ENCODE measurements around the gene KIF6.
"Not testable (repeated sequence)": the region's sequence is repeated elsewhere in the genome, so short reads cannot be mapped to it uniquely, and the experiment has no call there.

KIF6 gene

GRCh38 chr6:39696986-39697788 lies 28.0 kb downstream of the KIF6 start:
- ATAC-seq (replicated peaks) (no peak), DNase-seq (no peak)
- H3K4me3 Mint-ChIP-seq = no peak overlapping the region
- no peak overlapping the region for H3K27ac Mint-ChIP-seq
- H3K36me3 Mint-ChIP-seq (ENCODE audit: insufficient read depth) = no peaks in the 10 kb centered on the region
- H3K4me1 Mint-ChIP-seq (ENCODE audit: low read depth in 2 of 2) = no peaks in the 10 kb centered on the region
- peaks cover 19 to 33% of the 10 kb centered on the region in 2 donors for H3K27me3 Mint-ChIP-seq
- no peaks in the 10 kb centered on the region for H3K9me3 Mint-ChIP-seq

GRCh38 chr6:39695447-39695846 lies 29.8 kb downstream of the KIF6 start:
- Mint-ChIP-seq H3K27me3 (peaks cover 16 to 38% of the 10 kb centered on the region in 2 donors), H3K4me3 (no peak overlapping the region), H3K36me3 (ENCODE audit: insufficient read depth) (no peaks in the 10 kb centered on the region), H3K9me3 (no peaks in the 10 kb centered on the region), H3K27ac (no peak overlapping the region), H3K4me1 (ENCODE audit: low read depth in 2 of 2) (no peaks in the 10 kb centered on the region)
- DNase-seq = no peak
- ATAC-seq (replicated peaks) = no peak

GRCh38 chr6:39693206-39693605 lies 32.0 kb downstream of the KIF6 start:
- no peaks in the 10 kb centered on the region for H3K4me1 Mint-ChIP-seq (ENCODE audit: low read depth in 2 of 2)
- H3K36me3 Mint-ChIP-seq (ENCODE audit: insufficient read depth) = no peaks in the 10 kb centered on the region
- no peak for DNase-seq
- H3K9me3 Mint-ChIP-seq = no peaks in the 10 kb centered on the region
- H3K27ac Mint-ChIP-seq = no peak overlapping the region
- ATAC-seq (replicated peaks) = no peak
- no peak overlapping the region for H3K4me3 Mint-ChIP-seq
- peaks cover 22 to 51% of the 10 kb centered on the region in 2 donors for H3K27me3 Mint-ChIP-seq

- DNase-seq (no peak), ATAC-seq (replicated peaks) (no peak)
- H3K9me3 Mint-ChIP-seq = no peaks in the 10 kb centered on the region
- H3K36me3 Mint-ChIP-seq (ENCODE audit: insufficient read depth) = no peaks in the 10 kb centered on the region
- H3K27ac Mint-ChIP-seq = no peak overlapping the region
- no peaks in the 10 kb centered on the region for H3K4me1 Mint-ChIP-seq (ENCODE audit: low read depth in 2 of 2)
- peaks cover 15 to 55% of the 10 kb centered on the region in 2 donors for H3K27me3 Mint-ChIP-seq
- no peak overlapping the region for H3K4me3 Mint-ChIP-seq
Measured at GRCh38 chr6:39688494-39688893, 36.7 kb downstream of the KIF6 start.

GRCh38 chr6:39686976-39687375 lies 38.2 kb downstream of the KIF6 start:
- Mint-ChIP-seq H3K4me1 (ENCODE audit: low read depth in 2 of 2) (no peaks in the 10 kb centered on the region), H3K36me3 (ENCODE audit: insufficient read depth) (no peaks in the 10 kb centered on the region), H3K27ac (no peak overlapping the region), H3K4me3 (no peak overlapping the region), H3K27me3 (peaks cover 11 to 58% of the 10 kb centered on the region in 2 donors), H3K9me3 (no peaks in the 10 kb centered on the region)
- ATAC-seq (replicated peaks) = no peak
- DNase-seq = no peak

GRCh38 chr6:39685938-39686337 lies 39.3 kb downstream of the KIF6 start:
- Mint-ChIP-seq H3K27ac (no peak overlapping the region), H3K4me1 (ENCODE audit: low read depth in 2 of 2) (no peaks in the 10 kb centered on the region), H3K36me3 (ENCODE audit: insufficient read depth) (no peaks in the 10 kb centered on the region), H3K4me3 (no peak overlapping the region), H3K9me3 (no peaks in the 10 kb centered on the region), H3K27me3 (peaks cover 10 to 58% of the 10 kb centered on the region in 2 donors)
- DNase-seq (no peak), ATAC-seq (replicated peaks) (no peak)

- Mint-ChIP-seq H3K27ac (no peak overlapping the region), H3K4me1 (ENCODE audit: low read depth in 2 of 2) (no peaks in the 10 kb centered on the region), H3K36me3 (ENCODE audit: insufficient read depth) (no peaks in the 10 kb centered on the region), H3K9me3 (no peaks in the 10 kb centered on the region), H3K27me3 (peaks cover 5 to 55% of the 10 kb centered on the region in 2 donors), H3K4me3 (no peak overlapping the region)
- DNase-seq (no peak), ATAC-seq (replicated peaks) (no peak)
Measured at GRCh38 chr6:39685489-39685826, 39.8 kb downstream of the KIF6 start.

GRCh38 chr6:39684790-39685488 lies 40.3 kb downstream of the KIF6 start:
- H3K9me3 Mint-ChIP-seq = no peaks in the 10 kb centered on the region
- H3K27me3 Mint-ChIP-seq = peaks cover under 1 to 52% of the 10 kb centered on the region in 2 donors
- no peak for DNase-seq
- no peak for ATAC-seq (replicated peaks)
- no peaks in the 10 kb centered on the region for H3K36me3 Mint-ChIP-seq (ENCODE audit: insufficient read depth)
- no peaks in the 10 kb centered on the region for H3K4me1 Mint-ChIP-seq (ENCODE audit: low read depth in 2 of 2)
- no peak overlapping the region for H3K4me3 Mint-ChIP-seq
- H3K27ac Mint-ChIP-seq = no peak overlapping the region

- H3K9me3 Mint-ChIP-seq = no peaks in the 10 kb centered on the region
Measured at GRCh38 chr6:39681674-39682121, 43.5 kb downstream of the KIF6 start.

GRCh38 chr6:39678914-39679313 lies 46.3 kb downstream of the KIF6 start:
- Mint-ChIP-seq H3K27me3 (peaks cover 0 to 36% of the 10 kb centered on the region in 2 donors), H3K9me3 (no peaks in the 10 kb centered on the region), H3K36me3 (ENCODE audit: insufficient read depth) (peaks cover 2% of the 10 kb centered on the region), H3K27ac (no peak overlapping the region), H3K4me3 (no peak overlapping the region), H3K4me1 (ENCODE audit: low read depth in 2 of 2) (no peaks in the 10 kb centered on the region)
- ATAC-seq (replicated peaks) (no peak), DNase-seq (no peak)

More at GRCh38 chr6:39681674-39682121, 43.5 kb downstream of the KIF6 start:
- no peak overlapping the region for H3K4me3 Mint-ChIP-seq
- no peaks in the 10 kb centered on the region for H3K36me3 Mint-ChIP-seq (ENCODE audit: insufficient read depth)
- ATAC-seq (replicated peaks) = no peak
- peaks cover 0 to 33% of the 10 kb centered on the region in 2 donors for H3K27me3 Mint-ChIP-seq
- no peaks in the 10 kb centered on the region for H3K4me1 Mint-ChIP-seq (ENCODE audit: low read depth in 2 of 2)
- H3K27ac Mint-ChIP-seq = no peak overlapping the region
- DNase-seq = no peak

GRCh38 chr6:39677318-39677717 lies 47.9 kb downstream of the KIF6 start:
- H3K36me3 Mint-ChIP-seq (ENCODE audit: insufficient read depth); H3K27ac Mint-ChIP-seq; H3K4me1 Mint-ChIP-seq (ENCODE audit: low read depth in 2 of 2); ATAC-seq (replicated peaks); H3K4me3 Mint-ChIP-seq; H3K9me3 Mint-ChIP-seq; DNase-seq: not testable (repeated sequence)
- H3K27me3 Mint-ChIP-seq = peaks cover 0 to 34% of the 10 kb centered on the region in 2 donors

- no peak for DNase-seq
- no peak for ATAC-seq (replicated peaks)
- Mint-ChIP-seq H3K9me3 (no peaks in the 10 kb centered on the region), H3K4me1 (ENCODE audit: low read depth in 2 of 2) (no peaks in the 10 kb centered on the region), H3K27me3 (peaks cover 28 to 44% of the 10 kb centered on the region in 2 donors), H3K4me3 (no peak overlapping the region), H3K27ac (no peak overlapping the region), H3K36me3 (ENCODE audit: insufficient read depth) (no peaks in the 10 kb centered on the region)
Measured at GRCh38 chr6:39670519-39670918, 54.7 kb downstream of the KIF6 start.

GRCh38 chr6:39669973-39670342 lies 55.2 kb downstream of the KIF6 start:
- DNase-seq (no peak), ATAC-seq (replicated peaks) (no peak)
- H3K4me3 Mint-ChIP-seq = no peak overlapping the region
- H3K9me3 Mint-ChIP-seq = no peaks in the 10 kb centered on the region
- no peak overlapping the region for H3K27ac Mint-ChIP-seq
- peaks cover 28 to 44% of the 10 kb centered on the region in 2 donors for H3K27me3 Mint-ChIP-seq
- no peaks in the 10 kb centered on the region for H3K36me3 Mint-ChIP-seq (ENCODE audit: insufficient read depth)
- H3K4me1 Mint-ChIP-seq (ENCODE audit: low read depth in 2 of 2) = no peaks in the 10 kb centered on the region

Data from effector memory CD8-positive, alpha-beta T cell (primary cell).